HG02973 (cell line): ENCODE measurements around the gene KRR1.

Experiments used
- ATAC-seq: cut with Tn5 transposase; IDR thresholded peaks from one replicate; pipeline ENCODE4 v1.9.1; 2021; ENCODE audit warnings: moderate library complexity; ENCODE audit not compliant: unreplicated experiment

Gene KRR1

GRCh38 chr12:75511116-75512048, at the start of gene KRR1:
Gene KRR1, minus strand, starts transcription at chr12:75511609. Its CDS starts 12 bp downstream, at chr12:75511597.
- ATAC-seq, result peak; percentile 95

GRCh38 chr12:75560167-75560566, 48.8 kb upstream of the KRR1 start:
- no peak for ATAC-seq

- no peak for ATAC-seq
Observed at GRCh38 chr12:75558287-75558686, 46.9 kb upstream of the KRR1 start.

- no peak for ATAC-seq
Observed at GRCh38 chr12:75556311-75556899, 45.0 kb upstream of the KRR1 start.

GRCh38 chr12:75554556-75554880, 43.1 kb upstream of the KRR1 start:
- no peak for ATAC-seq

GRCh38 chr12:75553836-75554555, 42.6 kb upstream of the KRR1 start:
- ATAC-seq, result no peak

GRCh38 chr12:75553398-75553797, 42.0 kb upstream of the KRR1 start:
- ATAC-seq, result no peak

- ATAC-seq, result no peak
Observed at GRCh38 chr12:75551477-75551876, 40.1 kb upstream of the KRR1 start.

GRCh38 chr12:75550401-75551240, 39.2 kb upstream of the KRR1 start:
- ATAC-seq, result no peak

GRCh38 chr12:75549989-75550388, 38.6 kb upstream of the KRR1 start:
- no peak for ATAC-seq

- no peak for ATAC-seq
Observed at GRCh38 chr12:75548879-75549278, 37.5 kb upstream of the KRR1 start.

GRCh38 chr12:75545636-75546035, 34.2 kb upstream of the KRR1 start:
- no peak for ATAC-seq

- ATAC-seq, result no peak
Observed at GRCh38 chr12:75543529-75543928, 32.1 kb upstream of the KRR1 start.

GRCh38 chr12:75542942-75543341, 31.5 kb upstream of the KRR1 start:
- ATAC-seq, result no peak

GRCh38 chr12:75539889-75540288, 28.5 kb upstream of the KRR1 start:
- ATAC-seq, result no peak

GRCh38 chr12:75533239-75533638, 21.8 kb upstream of the KRR1 start:
- ATAC-seq, result no peak

GRCh38 chr12:75529826-75530225, 18.4 kb upstream of the KRR1 start:
- no peak for ATAC-seq

- no peak for ATAC-seq
Observed at GRCh38 chr12:75529316-75529715, 17.9 kb upstream of the KRR1 start.

- no peak for ATAC-seq
Observed at GRCh38 chr12:75528692-75529091, 17.3 kb upstream of the KRR1 start.

- no peak for ATAC-seq
Observed at GRCh38 chr12:75528272-75528671, 16.9 kb upstream of the KRR1 start.
